Measurements from ENCODE around the gene ADCY3.

Gene ADCY3

DNA sequence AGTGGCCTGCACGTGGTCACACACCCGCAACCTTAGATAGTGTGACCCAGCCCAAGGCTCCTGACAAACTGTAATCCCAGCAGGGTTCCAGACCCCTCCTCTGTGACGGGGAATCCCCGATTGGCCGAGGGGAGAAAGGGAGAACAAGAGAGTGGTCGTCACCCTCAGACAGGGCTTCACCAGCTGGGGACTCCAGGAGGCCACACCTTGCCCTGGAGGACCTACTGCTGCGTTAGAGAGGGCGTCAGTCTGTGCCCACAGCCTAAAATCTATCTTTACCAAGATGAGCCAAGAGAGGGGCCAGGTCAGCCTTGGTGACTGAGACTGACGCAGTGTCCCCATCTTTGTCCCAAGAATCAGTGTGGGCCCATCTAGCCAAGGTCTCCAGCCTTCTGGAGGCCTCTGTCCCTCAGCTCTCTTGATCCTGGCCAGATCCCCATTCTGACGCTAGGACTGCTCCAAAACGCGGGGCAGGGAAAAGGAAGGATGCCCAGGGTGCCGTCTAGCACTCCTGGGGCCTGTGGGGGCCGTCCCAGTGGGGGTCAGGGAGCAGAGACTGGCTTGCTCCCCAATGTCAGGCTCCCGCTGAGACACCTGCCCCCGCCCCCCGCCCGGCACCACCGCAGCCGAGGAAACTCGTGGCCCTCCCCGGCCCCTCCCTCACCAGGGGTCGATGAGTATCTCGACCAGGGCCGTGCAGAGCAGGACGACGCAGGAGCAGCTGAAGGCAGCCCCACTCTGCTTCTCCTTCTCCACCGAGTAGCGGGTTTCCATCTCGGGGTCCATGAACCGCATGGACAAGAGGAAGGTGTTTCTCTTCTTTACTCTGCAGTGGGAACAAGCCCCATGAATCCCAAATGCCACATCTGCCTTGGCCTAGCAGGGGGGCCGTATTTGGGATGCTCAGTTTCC, 86.0 kb downstream of the ADCY3 start:
- TF ChIP-seq, protein P1, sequence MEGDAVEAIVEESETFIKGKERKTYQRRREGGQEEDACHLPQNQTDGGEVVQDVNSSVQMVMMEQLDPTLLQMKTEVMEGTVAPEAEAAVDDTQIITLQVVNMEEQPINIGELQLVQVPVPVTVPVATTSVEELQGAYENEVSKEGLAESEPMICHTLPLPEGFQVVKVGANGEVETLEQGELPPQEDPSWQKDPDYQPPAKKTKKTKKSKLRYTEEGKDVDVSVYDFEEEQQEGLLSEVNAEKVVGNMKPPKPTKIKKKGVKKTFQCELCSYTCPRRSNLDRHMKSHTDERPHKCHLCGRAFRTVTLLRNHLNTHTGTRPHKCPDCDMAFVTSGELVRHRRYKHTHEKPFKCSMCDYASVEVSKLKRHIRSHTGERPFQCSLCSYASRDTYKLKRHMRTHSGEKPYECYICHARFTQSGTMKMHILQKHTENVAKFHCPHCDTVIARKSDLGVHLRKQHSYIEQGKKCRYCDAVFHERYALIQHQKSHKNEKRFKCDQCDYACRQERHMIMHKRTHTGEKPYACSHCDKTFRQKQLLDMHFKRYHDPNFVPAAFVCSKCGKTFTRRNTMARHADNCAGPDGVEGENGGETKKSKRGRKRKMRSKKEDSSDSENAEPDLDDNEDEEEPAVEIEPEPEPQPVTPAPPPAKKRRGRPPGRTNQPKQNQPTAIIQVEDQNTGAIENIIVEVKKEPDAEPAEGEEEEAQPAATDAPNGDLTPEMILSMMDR (conservative IDR thresholded peaks at IDR 0.05; ENCODE audit: low read length), result no peak
- no peak for DNase-seq (ENCODE audit: low read depth)
- H3K4me3 ChIP-seq (ENCODE audit: low read length), result no peak overlapping the region

DNA sequence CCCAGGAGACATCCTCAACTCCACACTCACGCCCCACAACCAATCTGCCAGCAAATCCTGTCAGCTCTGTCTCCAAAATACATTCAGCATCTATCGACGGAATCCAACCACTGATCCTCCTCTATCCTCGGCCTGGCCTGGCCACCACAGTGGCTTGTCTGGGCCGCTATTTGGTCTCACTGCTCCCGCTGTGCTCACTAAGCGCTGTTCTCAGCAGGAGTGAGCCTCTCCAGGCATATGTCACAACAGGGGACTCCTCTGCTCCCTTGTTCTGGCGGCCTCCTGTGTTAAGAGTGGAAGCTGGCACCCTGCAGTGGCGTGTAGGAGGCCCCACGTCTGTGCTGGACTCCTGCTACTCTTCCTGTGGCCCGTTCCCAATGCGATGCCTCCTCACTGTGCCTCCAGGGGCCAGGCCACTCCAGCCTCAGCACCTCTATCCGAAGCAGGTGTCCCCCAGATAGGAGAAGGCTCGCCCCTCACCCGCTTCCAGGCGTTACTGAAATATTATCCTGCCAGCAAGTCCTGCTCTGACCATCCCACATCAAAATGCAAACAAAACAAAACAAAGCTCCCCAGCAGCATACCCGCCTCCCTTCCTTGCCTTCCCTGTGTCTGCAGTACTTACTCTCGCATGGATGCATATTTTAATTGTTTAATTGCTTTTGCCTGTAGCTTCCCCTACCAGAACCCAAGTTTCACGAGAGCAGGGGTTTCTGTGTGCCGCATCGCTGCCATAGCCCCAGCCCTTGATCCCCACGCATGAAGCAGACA, 86.9 kb downstream of the ADCY3 start:
- no peak overlapping the region for H3K4me3 ChIP-seq (ENCODE audit: low read length)
- TF ChIP-seq, protein P1 (conservative IDR thresholded peaks at IDR 0.05; ENCODE audit: low read length), result no peak
- DNase-seq (ENCODE audit: low read depth), result no peak

DNA sequence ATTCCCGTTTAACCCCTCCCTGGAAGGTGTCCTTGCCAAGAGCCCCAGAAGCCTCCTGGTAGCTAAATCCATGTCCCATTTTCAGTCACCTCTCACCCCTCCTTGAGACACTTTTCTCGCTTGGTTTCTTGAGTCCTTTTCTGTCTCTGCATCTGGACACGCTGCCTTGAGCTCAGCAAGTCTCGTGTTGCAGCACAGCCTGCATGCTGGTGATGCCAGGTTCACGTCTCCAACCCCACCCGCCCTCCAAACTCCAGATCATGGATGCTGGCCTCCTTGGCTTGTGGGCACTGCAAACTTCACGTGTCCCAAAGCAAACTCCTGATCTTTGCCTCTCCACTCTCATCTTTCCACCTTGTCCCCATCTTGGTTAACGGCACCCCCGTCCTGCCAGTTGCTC, 87.5 kb downstream of the ADCY3 start:
- TF ChIP-seq, protein P1 (conservative IDR thresholded peaks at IDR 0.05; ENCODE audit: low read length), result no peak
- DNase-seq (ENCODE audit: low read depth), result no peak
- no peak overlapping the region for H3K4me3 ChIP-seq (ENCODE audit: low read length)

DNA sequence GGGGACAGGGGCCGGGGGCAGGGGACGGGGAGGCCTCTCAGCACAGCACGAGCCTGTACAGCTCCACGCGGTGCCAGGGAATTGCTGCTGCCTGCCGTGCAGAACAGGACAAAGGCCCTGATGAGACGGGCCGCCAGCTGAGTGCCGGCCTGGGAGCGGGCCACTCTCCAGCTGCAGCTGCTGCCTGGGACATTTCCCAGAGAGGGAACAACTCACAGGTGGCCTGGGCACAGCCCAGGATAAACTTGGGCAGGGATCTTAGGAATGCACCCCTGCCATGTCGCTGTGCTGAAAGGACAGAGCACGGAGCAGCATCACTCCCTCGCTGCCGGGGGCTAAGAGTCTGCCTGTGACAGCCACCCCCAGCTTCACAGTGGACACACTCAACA, 88.0 kb downstream of the ADCY3 start:
- TF ChIP-seq, protein P1 (conservative IDR thresholded peaks at IDR 0.05; ENCODE audit: low read length), result no peak
- H3K4me3 ChIP-seq (ENCODE audit: low read length), result no peak overlapping the region
- no peak for DNase-seq (ENCODE audit: low read depth)

DNA sequence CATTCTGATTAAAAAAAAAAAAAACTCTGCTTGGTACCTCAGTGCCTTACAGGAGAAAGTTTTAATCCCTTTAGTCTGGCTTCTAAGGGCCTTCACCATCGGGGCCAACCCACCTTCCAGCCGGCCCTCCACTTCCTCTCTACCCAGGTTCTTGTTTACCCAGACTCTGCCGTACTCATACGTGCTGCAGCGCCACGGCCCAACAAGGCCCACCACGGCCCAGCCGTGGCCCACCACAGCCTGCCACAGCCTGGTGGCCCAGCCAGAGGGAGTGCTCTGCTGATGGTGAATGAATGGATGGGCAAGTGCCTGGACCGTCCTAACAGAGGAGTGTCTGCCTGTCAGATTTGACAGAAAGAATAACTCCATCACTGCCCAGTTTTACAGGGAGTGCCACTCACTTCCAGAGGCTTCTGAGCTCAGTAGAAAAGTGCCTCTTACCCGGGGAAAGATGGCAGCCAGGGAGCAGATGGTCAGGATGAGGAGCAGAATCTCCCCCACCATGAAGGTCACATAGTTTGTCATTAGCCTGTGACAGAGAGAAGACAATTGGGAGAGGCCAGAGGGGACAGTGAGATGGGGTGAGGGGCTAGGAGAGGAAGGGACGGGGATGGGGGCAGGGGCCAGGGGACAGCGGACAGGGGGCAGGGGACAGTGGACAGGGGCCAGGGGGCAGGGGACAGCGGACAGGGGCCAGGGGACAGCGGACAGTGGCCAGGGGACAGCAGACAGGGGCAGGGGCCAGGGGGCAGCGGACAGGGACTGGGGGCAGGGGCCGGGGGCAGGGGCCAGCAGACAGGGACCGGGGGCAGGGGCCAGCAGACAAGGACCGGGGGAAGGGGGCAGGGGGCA, 88.6 kb downstream of the ADCY3 start:
- TF ChIP-seq, protein P1 (conservative IDR thresholded peaks at IDR 0.05; ENCODE audit: low read length), result no peak
- DNase-seq (ENCODE audit: low read depth), result no peak
- no peak overlapping the region for H3K4me3 ChIP-seq (ENCODE audit: low read length)

DNA sequence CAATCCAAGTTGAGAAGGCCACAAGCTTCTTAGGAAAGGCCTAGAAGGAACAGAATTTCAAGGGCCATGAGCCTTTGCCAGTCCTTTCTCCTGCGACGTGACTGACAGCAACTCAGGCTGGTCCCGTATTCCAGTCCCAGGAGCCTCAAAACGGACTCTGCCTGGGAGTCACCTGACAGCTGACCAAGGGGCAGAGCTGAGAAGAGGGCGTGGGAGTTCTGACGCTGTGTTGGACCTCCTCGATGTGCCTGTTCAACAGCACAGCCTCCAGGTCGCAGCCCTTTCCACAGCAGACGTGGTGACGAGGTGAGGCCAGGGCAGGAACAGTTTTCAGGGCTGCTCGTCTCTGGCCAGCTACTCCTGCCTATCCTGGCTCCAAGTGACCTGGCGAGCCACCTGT, 89.3 kb downstream of the ADCY3 start:
- TF ChIP-seq, protein P1 (conservative IDR thresholded peaks at IDR 0.05; ENCODE audit: low read length), result no peak
- no peak overlapping the region for H3K4me3 ChIP-seq (ENCODE audit: low read length)
- no peak for DNase-seq (ENCODE audit: low read depth)
